GM21367 (cell line): Measurements from ENCODE around the gene RCL1.

Experiments
- ATAC-seq: cut with Tn5 transposase; IDR thresholded peaks from one replicate; pipeline ENCODE4 v1.9.1; 2021; ENCODE audit not compliant: unreplicated experiment

RCL1 gene

DNA sequence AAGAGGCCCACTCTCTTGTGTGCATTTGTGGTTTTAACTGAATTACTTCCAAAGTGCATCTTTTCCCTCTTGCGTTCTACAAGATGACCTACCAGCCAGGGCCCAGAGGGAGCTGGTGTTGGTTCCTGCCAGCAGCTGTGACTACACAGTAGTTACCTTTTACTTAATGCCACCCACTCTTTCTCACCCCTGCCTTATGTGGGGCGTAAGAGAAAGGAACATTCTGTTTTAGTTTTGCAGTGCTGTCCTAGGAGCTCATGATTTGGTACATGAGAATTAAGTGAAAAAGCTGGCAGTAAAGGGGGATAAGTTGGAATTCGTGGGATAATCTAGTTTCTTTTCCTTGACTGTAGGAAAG, 45.4 kb downstream of the RCL1 start:
- no peak for ATAC-seq

DNA sequence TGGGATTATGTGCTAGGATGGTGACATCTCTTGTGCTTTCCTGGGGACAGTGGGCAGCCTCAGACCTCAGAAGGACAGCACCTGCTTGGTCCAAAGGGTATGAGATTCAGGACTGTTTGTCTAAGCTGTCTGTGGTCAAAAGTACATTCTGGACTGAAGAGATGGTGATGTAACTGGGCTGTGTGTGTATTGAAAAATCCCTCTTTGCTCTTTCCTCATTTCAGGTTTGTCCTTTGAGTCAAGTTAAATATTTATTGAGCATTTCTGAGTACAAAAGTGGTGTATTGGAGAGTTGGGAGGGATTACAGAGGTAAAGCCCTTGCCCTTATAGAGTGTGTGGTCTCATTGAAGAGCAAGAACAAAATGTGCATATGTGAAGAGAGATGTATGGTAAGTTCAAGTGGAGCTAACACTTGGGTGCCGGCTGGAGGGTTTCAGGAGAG, 46.7 kb downstream of the RCL1 start:
- ATAC-seq = no peak

- ATAC-seq = no peak
Observed at GRCh38 chr9:4840018-4840417, 47.3 kb downstream of the RCL1 start.

DNA sequence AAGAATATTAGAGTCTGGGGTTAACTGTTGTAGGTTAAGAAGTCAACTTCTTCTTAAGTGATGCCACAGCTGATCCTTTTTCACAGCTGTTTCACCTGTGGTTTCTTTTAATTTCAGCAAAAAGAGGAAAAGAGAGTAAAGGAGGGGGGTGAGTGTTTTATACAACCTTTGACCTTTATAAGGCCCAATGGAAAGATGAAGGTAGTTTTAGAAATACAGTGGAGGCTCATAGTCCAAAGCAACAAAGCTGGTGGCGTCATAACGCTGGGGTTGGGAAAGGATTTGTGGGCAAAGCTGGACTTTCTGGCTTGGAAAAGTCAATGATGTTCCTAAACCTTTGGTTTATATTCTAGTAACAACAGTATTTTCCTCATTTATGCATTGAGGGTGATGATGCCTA, 49.5 kb downstream of the RCL1 start:
- ATAC-seq = no peak

DNA sequence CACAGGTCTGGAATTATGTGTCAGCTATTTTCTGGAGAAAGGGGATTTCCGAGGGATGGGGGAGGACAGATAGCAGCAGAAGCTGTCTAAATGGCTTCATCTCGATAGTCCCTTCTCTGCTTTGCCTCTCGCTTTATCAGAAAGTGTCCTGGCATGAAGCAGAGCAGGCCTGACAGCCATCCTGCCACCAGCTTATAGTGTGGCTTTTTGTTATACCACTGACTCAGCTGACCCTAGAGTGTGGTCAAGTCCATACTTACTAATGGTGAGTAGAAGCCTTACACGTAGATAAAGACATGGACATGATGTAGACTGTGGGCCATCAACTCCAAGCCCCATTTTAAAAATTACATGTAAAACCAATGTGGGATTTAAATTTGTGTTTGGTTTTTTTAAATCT, 50.0 kb downstream of the RCL1 start:
- no peak for ATAC-seq

GRCh38 chr9:4844056-4844838, 51.5 kb downstream of the RCL1 start:
- ATAC-seq = no peak

DNA sequence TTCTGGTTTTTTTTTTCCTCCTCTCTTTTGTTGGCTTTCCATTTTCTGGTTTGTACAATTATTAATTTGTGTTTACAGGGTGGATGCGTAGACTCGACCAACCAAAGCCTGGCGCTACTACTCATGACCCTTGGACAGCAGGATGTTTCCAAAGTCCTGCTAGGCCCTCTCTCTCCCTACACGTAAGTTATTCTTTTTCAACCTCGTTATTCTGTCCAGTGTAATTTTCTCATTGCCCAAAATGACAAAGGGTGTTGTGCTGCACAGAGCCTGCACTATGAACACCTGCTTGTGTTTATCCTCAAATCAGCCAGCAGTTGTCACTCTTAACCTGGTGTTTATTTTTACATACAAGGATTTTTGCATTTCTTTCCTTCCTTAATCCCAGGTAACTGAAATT, 56.6 kb downstream of the RCL1 start:
- no peak for ATAC-seq

DNA sequence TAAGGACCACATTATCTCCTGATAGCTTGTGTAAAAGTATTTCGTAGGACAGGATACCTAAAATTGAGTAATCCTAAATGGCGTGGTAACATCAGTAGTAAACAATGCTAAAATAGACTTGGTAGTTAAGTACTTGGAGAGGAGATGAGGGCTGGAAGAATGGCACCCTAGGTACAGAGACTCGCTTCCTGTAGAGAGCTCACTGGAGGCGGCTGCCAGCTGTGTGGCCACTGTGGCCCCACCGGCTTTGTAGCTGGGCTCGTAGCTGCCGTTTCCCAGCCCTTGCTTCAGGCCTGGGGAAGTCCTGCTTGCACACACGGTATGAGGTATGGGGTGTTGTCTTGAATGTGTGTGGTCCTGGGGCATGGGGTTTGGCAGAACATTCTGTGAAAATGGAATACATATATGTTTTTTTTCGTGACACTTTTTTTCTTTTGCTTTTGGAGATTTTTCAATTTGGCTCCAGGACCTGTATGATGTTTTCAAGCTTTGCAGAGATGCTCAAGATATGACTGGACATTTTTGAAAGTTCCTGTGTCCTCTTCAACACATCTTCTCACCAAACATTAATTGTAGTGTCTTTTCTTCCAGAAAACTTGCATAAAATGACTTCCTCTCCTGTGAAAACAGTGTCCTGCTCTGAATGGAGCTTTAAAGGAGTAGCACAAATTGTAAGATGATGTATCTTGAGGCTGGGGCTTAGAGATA, 58.0 kb downstream of the RCL1 start:
- no peak for ATAC-seq

DNA sequence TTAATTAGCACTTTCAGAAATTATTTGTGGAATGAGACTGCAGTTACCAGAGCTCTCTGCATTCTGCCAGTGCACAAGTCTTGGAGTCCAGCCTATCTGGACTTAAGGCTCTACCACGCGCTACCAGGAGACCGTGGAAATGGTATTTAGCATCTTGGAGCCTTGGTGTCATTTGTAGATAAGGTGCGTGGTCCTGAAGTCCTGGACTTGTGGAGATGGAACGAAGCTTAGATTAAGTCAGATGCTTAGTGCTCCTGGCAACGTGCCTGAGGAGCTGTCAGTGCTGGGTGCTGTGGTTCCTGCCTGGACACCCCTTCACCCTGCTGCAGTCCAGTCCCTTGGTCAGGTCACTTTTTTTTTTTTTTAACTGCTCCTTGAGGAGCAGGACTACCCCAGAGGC, 59.7 kb downstream of the RCL1 start:
- no peak for ATAC-seq

DNA sequence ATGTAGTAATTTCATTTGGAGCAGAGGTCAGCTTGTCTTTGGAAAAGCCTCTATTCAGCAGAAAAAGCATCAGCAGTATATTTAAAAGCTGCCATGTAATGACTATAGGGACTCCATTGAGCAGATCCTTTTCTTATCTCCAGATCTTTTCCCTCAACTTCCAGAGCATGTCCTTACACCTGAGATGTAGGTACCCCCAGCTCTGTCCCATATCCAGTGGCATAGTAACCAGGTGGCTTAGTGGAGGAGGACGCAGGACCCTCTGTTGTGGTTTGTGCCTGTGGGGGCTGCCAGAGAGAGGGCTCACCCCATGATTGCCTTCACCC, 61.5 kb downstream of the RCL1 start:
- no peak for ATAC-seq

DNA sequence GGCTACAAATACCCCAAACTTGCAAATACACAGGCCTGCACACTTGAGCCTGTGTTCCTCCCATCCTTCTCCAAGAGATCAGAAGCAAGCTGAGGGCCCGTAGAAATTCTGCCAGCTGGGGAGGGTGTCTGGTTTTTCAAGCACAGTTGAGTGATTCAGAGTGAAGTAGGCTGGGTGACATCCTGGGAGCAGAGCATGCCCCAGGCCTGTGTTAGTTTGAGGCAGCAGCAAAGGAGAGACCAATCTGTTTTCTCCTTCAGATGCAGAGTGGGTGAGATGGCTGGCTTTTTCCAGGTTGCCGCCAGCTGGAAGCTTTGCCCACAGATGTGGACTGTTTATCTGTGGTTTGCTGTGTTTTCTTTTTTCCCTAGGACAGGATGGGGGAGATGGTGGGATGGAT, 63.1 kb downstream of the RCL1 start:
- no peak for ATAC-seq

DNA sequence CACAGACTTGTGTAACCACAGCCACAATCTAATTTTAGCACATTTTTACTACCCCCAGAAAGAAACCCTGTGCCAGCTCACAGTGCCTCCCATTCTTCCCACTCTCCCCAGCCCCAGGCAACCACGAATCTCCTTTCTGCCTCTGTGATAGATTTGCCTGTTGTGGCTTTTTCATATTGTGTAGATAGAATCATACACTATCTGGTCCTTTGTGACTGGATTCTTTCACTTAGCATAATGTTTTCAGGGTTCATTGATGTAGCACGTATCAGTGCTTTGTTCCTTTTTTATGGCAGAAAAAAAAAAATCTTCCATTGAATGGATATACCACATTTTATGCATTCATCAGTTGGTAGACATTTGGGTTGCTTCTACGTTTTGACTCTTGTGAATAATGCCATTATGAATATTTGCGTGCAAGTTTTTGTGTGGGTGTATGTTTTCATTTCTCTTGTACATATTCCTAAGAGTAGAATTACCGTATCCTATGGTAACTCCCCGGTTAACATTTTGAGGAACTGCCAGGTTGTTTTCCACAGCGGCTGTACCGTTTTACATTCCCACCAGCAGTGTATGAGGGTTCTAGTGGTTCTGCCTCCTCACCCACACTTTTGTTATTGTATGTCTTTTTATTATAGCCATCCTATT, 64.5 kb downstream of the RCL1 start:
- no peak for ATAC-seq

DNA sequence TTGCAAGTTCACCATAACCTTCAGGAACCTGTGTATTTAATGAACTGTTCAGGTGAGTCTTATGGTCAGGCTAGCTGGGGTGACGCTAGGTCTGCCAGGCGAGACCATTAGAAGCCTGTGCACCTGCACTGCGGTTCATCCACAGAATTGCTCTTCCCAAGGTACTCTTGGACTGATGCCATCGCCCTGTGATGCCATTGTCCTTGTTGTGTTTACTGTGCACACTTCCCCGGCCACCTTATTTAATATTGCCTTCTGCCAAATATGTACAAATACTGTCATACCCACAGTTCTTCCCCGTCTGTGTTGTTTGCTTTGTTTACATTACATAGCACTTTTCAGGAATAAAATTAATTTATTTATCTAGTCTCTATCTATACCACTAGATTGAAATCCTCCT, 66.3 kb downstream of the RCL1 start:
- no peak for ATAC-seq

DNA sequence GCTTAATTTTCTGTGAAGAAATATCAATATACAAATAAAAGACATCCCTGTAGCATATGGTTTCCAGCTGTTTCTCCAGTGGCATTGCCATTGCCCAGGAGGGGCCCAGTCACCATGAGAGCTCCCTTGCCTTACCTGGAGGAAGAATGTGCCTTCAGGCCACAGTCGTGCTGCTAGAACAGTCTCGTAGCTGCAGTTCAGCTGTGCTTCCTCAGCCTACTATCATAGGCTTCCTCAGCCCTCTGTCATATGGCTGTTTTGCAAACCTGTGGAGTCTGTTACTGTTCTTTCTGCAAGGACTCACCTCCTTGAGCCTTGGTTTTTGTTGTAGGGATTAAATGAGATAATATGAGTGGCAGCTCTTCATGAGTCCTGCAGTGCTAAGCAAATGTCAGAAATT, 67.6 kb downstream of the RCL1 start:
- ATAC-seq = no peak

GRCh38 chr9:4861145-4861544, 68.4 kb downstream of the RCL1 start:
- ATAC-seq = no peak

DNA sequence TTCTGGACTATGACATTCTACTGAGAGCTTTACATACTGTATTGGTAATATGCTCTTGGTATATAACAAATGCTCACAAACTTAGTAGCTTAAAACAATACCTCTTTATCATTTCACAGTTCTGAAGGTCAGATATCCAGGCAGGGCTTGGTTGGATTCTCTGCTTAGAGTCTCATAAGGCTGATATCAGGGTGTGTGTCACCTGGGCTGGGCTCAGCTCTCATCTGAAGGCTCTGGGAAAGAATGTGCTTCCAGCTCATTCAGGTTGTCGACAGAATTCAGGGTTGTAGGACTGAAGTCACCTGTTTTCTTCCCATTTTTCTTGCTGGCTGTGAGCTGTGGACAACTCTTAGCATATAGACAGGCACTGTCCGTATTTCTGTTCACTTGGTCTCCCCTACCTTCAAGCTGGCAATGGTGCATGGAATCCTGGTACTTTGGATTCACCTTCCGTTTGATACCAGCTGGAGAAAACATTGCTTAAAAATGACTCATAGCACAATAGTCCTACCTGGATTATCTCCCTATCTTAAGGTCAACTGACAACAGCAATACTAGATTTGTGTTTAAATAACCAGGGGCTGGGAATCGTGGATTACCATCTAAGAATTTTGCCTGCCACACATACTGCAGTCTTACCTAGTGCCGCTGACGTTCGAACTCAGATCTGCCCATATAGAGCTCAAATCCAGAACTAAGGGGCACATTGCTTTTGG, 69.2 kb downstream of the RCL1 start:
- no peak for ATAC-seq

DNA sequence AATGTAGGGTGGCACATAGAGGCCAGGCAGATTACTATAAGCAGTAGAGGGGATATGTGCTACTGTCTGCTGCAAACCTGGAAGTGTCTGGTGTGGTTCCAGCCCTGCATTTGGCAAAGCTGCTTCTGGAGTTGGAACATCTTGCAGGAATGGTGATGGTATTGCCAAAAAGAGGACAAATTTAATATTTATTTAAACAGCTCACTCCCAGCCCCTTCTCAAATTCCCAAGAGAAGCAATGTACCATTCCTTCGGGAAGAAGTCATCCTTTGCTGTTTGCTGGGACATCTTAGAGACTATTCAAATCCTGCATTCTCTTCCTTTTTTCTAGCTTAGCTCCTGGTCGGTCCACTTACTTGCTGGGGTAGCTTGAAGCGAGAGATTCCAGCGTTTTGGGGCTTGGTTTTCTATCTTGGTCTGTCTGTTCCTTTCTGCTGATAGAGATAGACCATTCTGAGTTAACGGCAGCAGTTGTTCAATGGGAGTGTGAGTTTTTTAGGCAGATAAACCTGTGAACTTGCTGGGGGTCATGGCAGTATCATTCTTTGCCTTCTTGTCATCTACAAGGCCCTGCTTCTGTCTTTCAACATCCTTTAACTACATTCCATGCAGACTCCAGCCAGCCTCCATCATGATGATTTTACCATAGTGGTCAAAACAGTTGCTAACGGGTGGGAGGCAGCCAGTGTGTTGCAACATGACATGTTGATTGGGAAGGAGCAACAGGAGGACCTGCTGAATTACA, 69.9 kb downstream of the RCL1 start:
- no peak for ATAC-seq

GRCh38 chr9:4864234-4864661, 71.5 kb downstream of the RCL1 start:
- no peak for ATAC-seq

DNA sequence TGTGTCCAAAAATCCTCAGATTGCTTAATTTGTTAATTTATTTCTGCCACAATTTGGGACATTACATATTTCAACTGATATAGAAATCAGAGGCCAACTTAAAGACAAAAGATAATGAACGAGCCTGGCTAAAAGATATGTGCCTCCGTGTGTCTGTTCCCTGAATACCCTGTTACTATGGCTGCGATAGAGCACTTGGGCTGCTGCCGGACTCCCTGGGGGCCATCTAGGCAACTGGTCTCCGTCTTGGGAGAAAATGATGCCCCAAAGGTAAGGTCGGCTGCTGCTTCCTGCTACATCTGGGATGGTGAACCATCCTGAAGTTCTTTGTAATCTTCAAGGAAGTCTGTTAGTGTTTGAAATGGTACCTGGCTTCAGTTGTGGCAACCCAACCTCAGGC, 72.0 kb downstream of the RCL1 start:
- ATAC-seq = no peak

DNA sequence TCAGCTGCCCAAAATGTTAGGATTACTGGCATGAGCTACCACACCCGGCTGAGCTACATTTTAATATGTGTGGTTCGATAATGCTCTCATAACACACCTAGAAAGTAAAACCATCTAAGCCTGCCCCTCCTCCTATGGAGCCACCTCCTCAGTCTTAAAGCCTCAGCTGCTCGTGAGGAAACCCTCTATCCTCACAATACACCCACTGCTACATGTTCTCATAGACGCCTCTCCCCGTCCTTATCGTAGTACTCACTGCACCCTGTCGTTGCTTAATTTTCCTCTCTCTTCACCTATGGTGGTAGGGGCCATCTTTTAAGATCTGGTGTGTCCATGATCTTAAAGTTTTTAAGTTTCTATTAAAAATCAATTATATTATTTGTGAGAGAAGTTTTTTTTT, 72.9 kb downstream of the RCL1 start:
- ATAC-seq = no peak
